ENCODE measurements around the gene OPRL1. TPM values are rescaled to one million over a fixed set of nuclear protein-coding genes. Genes with fewer than 3 reads are reported as not detected.
"Not testable (repeated sequence)": the region's sequence is repeated elsewhere in the genome, so short reads cannot be mapped to it uniquely, and the experiment has no call there.

OPRL1 gene
- polyA plus RNA-seq, 1 donor: 0.81 TPM

DNA sequence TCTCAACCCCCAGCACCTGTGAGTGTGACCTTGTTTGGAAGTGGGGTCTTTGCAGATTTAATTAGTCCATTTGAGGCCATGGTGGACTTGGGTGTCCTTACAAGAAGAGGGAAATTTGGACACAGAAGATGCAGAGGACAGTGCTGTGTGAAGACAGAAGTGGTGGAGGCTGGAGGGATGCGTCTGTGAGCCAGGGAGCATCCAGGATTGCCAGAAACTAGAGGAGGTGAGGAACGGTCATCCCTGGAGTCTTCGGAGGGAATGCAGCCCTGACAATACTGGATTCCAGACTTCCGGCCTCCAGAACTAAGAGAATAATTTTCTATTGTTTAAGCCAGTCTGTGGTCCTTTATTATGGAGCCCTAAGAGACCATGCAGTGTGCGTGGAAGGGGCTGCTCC is 50.4 kb downstream of the OPRL1 start:
- H3K9me3 ChIP-seq (ENCODE audit: control insufficient read depth, low read depth, low read length): no peaks in the 10 kb centered on the region
- no peaks in the 10 kb centered on the region for H3K4me1 ChIP-seq (ENCODE audit: control insufficient read depth, insufficient read depth, low read length)
- no peak overlapping the region for H3K4me3 ChIP-seq (ENCODE audit: low read length)
- no peak for DNase-seq
- no peak overlapping the region for H3K27ac ChIP-seq (ENCODE audit: low read length)
- no CpG with 5 or more reads among the region's 5 CpGs for WGBS (ENCODE audit: insufficient coverage, low lambda C conversion rate)
- peaks cover 9% of the 10 kb centered on the region for H3K27me3 ChIP-seq (ENCODE audit: control insufficient read depth, insufficient read depth, low read length)
- H3K36me3 ChIP-seq (ENCODE audit: control insufficient read depth, insufficient read depth, low read length): no peaks in the 10 kb centered on the region

DNA sequence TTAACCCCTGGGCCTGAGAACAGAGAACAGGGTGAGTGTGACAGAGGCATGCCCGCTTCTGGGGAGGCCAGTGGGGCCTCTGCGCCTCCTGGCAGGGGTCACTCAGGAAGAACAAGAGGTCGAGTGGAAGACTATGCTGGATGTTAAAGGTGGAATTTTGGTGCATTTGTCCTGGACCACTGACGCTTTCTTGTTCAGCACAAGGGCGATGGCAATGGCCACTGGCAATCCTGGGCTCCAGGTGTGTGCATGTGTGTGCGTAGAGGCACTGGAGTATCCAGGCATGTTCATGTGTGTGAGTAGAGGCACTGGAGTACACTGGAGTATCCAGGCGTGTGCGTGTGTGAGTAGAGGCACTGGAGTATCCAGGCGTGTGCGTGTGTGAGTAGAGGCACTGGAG is 51.0 kb downstream of the OPRL1 start:
- no peak overlapping the region for H3K4me3 ChIP-seq (ENCODE audit: low read length)
- H3K27ac ChIP-seq (ENCODE audit: low read length): no peak overlapping the region
- WGBS (ENCODE audit: insufficient coverage, low lambda C conversion rate): no CpG with 5 or more reads among the region's 10 CpGs
- H3K4me1 ChIP-seq (ENCODE audit: control insufficient read depth, insufficient read depth, low read length): no peaks in the 10 kb centered on the region
- H3K36me3 ChIP-seq (ENCODE audit: control insufficient read depth, insufficient read depth, low read length): no peaks in the 10 kb centered on the region
- H3K27me3 ChIP-seq (ENCODE audit: control insufficient read depth, insufficient read depth, low read length): peaks cover 9% of the 10 kb centered on the region
- no peak for DNase-seq
- no peaks in the 10 kb centered on the region for H3K9me3 ChIP-seq (ENCODE audit: control insufficient read depth, low read depth, low read length)

GRCh38 chr20:64131406-64131805 is 51.5 kb downstream of the OPRL1 start:
- peak in 1 of 2 donors; percentile 15 for DNase-seq
- Histone ChIP-seq H3K4me3 (ENCODE audit: low read length) (no peak overlapping the region), H3K27ac (ENCODE audit: low read length) (no peak overlapping the region), H3K36me3 (ENCODE audit: control insufficient read depth, insufficient read depth, low read length) (no peaks in the 10 kb centered on the region), H3K9me3 (ENCODE audit: control insufficient read depth, low read depth, low read length) (no peaks in the 10 kb centered on the region), H3K4me1 (ENCODE audit: control insufficient read depth, insufficient read depth, low read length) (no peaks in the 10 kb centered on the region), H3K27me3 (ENCODE audit: control insufficient read depth, insufficient read depth, low read length) (peaks cover 9% of the 10 kb centered on the region)
- WGBS (ENCODE audit: insufficient coverage, low lambda C conversion rate): no CpG with 5 or more reads among the region's 4 CpGs

DNA sequence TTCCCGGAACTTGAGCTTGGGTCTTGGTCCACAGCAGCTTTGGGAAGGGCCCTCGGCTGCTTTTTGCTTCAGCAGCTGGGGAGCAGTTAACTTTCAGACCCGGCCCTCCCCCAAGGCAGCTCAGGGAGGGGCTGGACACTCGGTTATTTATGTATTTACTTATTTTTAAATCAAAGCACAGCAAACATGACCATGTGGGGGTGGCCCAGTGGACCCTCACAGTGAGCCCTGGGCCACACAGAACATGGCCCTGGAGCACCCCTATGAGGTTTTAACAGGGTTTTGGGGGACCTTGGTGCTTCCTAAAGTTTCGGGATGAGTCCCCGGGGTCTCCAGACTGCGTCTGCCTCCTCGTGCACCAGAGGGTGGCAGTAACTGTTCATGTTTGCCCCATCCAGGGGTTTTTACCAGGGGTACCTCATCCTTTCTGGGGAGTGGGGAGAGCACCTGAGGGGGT is 54.1 kb downstream of the OPRL1 start:
- no peak overlapping the region for H3K27ac ChIP-seq (ENCODE audit: low read length)
- peaks cover 6% of the 10 kb centered on the region for H3K27me3 ChIP-seq (ENCODE audit: control insufficient read depth, insufficient read depth, low read length)
- H3K4me1 ChIP-seq (ENCODE audit: control insufficient read depth, insufficient read depth, low read length): no peaks in the 10 kb centered on the region
- H3K9me3 ChIP-seq (ENCODE audit: control insufficient read depth, low read depth, low read length): no peaks in the 10 kb centered on the region
- H3K36me3 ChIP-seq (ENCODE audit: control insufficient read depth, insufficient read depth, low read length): no peaks in the 10 kb centered on the region
- no peak for DNase-seq
- no CpG with 5 or more reads among the region's 8 CpGs for WGBS (ENCODE audit: insufficient coverage, low lambda C conversion rate)
- no peak overlapping the region for H3K4me3 ChIP-seq (ENCODE audit: low read length)

DNA sequence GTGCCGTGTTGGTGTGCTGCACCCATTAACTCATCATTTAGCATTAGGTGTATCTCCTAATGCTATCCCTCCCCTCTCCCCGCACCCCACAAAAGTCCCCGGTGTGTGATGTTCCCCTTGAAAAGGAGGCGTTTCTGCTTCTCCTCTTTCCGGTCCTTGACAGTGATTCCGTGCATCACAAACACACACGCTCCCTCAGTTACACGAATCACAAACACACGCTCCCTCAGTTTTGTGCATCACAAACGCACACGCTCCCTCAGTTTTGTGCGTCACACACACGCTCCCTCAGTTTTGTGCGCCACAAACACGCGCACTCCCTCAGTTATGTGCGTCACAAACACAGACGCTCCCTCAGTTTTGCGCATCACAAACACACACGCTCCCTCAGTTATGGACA is 54.9 kb downstream of the OPRL1 start:
- not testable (repeated sequence) for H3K36me3 ChIP-seq (ENCODE audit: control insufficient read depth, insufficient read depth, low read length); H3K9me3 ChIP-seq (ENCODE audit: control insufficient read depth, low read depth, low read length); H3K4me3 ChIP-seq (ENCODE audit: low read length); H3K27ac ChIP-seq (ENCODE audit: low read length); H3K4me1 ChIP-seq (ENCODE audit: control insufficient read depth, insufficient read depth, low read length); H3K27me3 ChIP-seq (ENCODE audit: control insufficient read depth, insufficient read depth, low read length); DNase-seq
- WGBS (ENCODE audit: insufficient coverage, low lambda C conversion rate): 93% methylated on average over 5 of the region's 20 CpGs

DNA sequence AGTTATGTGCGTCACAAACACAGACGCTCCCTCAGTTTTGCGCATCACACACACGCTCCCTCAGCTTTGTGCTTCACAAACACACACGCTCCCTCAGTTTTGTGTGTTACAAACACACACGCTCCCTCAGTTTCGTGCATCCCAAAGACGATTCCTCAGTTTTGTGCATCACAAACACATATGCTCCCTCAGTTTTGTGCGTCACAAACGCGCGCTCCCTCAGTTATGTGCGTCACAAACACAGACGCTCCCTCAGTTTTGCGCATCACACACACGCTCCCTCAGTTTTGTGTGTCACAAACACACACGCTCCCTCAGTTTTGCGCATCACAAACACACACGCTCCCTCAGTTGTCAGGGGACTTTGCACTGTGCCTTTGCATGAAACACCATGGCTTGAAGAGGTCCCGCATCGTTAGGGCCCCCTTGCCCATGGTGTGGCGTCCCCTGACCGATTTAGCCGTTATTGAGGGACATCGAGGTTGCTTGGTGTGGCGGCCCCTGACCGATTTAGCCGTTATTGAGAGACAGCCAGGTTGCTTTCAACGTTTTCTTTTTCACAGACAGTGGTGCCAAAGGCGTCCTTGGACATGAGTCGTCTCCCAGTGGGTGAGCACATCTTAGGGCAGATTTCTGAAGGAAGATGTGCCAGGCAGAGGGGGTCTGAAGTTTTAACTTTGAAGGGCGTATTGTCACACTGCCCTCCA is 56.3 kb downstream of the OPRL1 start:
- no peaks in the 10 kb centered on the region for H3K36me3 ChIP-seq (ENCODE audit: control insufficient read depth, insufficient read depth, low read length)
- H3K9me3 ChIP-seq (ENCODE audit: control insufficient read depth, low read depth, low read length): no peaks in the 10 kb centered on the region
- H3K4me3 ChIP-seq (ENCODE audit: low read length): no peak overlapping the region
- WGBS (ENCODE audit: insufficient coverage, low lambda C conversion rate): 78% methylated on average over 6 of the region's 32 CpGs
- peaks cover 7% of the 10 kb centered on the region for H3K4me1 ChIP-seq (ENCODE audit: control insufficient read depth, insufficient read depth, low read length)
- peaks cover 3% of the 10 kb centered on the region for H3K27me3 ChIP-seq (ENCODE audit: control insufficient read depth, insufficient read depth, low read length)
- DNase-seq: no peak
- H3K27ac ChIP-seq (ENCODE audit: low read length): no peak overlapping the region

- no peak overlapping the region for H3K27ac ChIP-seq (ENCODE audit: low read length)
- DNase-seq: no peak
- WGBS (ENCODE audit: insufficient coverage, low lambda C conversion rate): no CpG with 5 or more reads among the region's 6 CpGs
These were observed 57.7 kb downstream of the OPRL1 start for GRCh38 chr20:64137598-64138031.

DNA sequence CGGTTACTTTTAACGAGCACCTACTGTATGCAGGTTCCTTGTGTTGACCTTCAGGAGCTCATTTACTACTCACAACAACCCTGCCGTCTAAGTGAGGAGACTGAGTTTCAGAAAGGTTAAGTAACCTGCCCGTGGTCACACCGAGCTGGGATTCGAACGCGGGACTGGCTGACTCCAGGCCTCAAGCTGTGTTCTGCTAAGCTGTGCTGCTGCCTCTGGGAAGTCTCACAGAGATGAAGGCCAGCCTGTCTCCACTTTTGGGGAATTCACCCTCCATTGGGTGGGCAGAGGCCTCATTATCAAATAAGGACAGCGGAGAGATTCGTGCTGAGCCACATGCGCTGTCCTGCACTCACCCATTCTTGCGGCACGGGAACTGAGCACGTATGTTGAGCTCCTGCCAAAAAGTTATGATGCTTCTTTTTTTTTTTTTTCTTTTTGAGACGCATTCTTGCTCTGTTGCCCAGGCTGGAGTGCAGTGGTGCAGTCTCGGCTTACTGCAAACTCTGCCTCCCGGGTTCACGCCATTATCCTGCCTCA is 58.5 kb downstream of the OPRL1 start:
- Histone ChIP-seq H3K36me3 (ENCODE audit: control insufficient read depth, insufficient read depth, low read length) (no peaks in the 10 kb centered on the region), H3K9me3 (ENCODE audit: control insufficient read depth, low read depth, low read length) (no peaks in the 10 kb centered on the region), H3K4me3 (ENCODE audit: low read length) (no peak overlapping the region), H3K4me1 (ENCODE audit: control insufficient read depth, insufficient read depth, low read length) (peaks cover 7% of the 10 kb centered on the region), H3K27me3 (ENCODE audit: control insufficient read depth, insufficient read depth, low read length) (peaks cover 3% of the 10 kb centered on the region), H3K27ac (ENCODE audit: low read length) (no peak overlapping the region)
- DNase-seq: no peak
- 92% methylated on average over 2 of the region's 18 CpGs for WGBS (ENCODE audit: insufficient coverage, low lambda C conversion rate)

More at GRCh38 chr20:64137598-64138031, 57.7 kb downstream of the OPRL1 start:
- Histone ChIP-seq H3K4me1 (ENCODE audit: control insufficient read depth, insufficient read depth, low read length) (peaks cover 7% of the 10 kb centered on the region), H3K9me3 (ENCODE audit: control insufficient read depth, low read depth, low read length) (no peaks in the 10 kb centered on the region), H3K27me3 (ENCODE audit: control insufficient read depth, insufficient read depth, low read length) (peaks cover 3% of the 10 kb centered on the region), H3K4me3 (ENCODE audit: low read length) (no peak overlapping the region), H3K36me3 (ENCODE audit: control insufficient read depth, insufficient read depth, low read length) (no peaks in the 10 kb centered on the region)

- H3K36me3 ChIP-seq (ENCODE audit: control insufficient read depth, insufficient read depth, low read length): no peaks in the 10 kb centered on the region
- no peaks in the 10 kb centered on the region for H3K9me3 ChIP-seq (ENCODE audit: control insufficient read depth, low read depth, low read length)
- H3K27me3 ChIP-seq (ENCODE audit: control insufficient read depth, insufficient read depth, low read length): no peaks in the 10 kb centered on the region
- no CpG with 5 or more reads among the region's 21 CpGs for WGBS (ENCODE audit: insufficient coverage, low lambda C conversion rate)
- DNase-seq: no peak
- no peak overlapping the region for H3K27ac ChIP-seq (ENCODE audit: low read length)
- H3K4me1 ChIP-seq (ENCODE audit: control insufficient read depth, insufficient read depth, low read length): peaks cover 7% of the 10 kb centered on the region
- no peak overlapping the region for H3K4me3 ChIP-seq (ENCODE audit: low read length)
These were observed 59.5 kb downstream of the OPRL1 start for GRCh38 chr20:64139199-64140060.

- no peak overlapping the region for H3K4me3 ChIP-seq (ENCODE audit: low read length)
- DNase-seq: peak; percentile 18 to 76
- 20% methylated on average over 1 of the region's 13 CpGs for WGBS (ENCODE audit: insufficient coverage, low lambda C conversion rate)
These were observed 60.4 kb downstream of the OPRL1 start for GRCh38 chr20:64140061-64140931.

More at GRCh38 chr20:64140061-64140931, 60.4 kb downstream of the OPRL1 start:
- Histone ChIP-seq H3K27me3 (ENCODE audit: control insufficient read depth, insufficient read depth, low read length) (no peaks in the 10 kb centered on the region), H3K9me3 (ENCODE audit: control insufficient read depth, low read depth, low read length) (peaks cover 4% of the 10 kb centered on the region), H3K27ac (ENCODE audit: low read length) (no peak overlapping the region), H3K4me1 (ENCODE audit: control insufficient read depth, insufficient read depth, low read length) (peaks cover 7% of the 10 kb centered on the region), H3K36me3 (ENCODE audit: control insufficient read depth, insufficient read depth, low read length) (no peaks in the 10 kb centered on the region)

Measured in large intestine (tissue), 3 donors.